Peyer's patch (tissue), 4 donors: ENCODE data around the gene CCDC144A.
"Not testable (repeated sequence)": the region's sequence is repeated elsewhere in the genome, so short reads cannot be mapped to it uniquely, and the experiment has no call there.

Experiments used
- POLR2A ChIP-seq, 2 donors: fragments of 450-650 bp; IDR thresholded peaks; one replicate each; pipeline ENCODE4 v1.5.1; 2017; ENCODE audit warnings: antibody characterized with exemption in 2 of 2, mild to moderate bottlenecking in 2 of 2, moderate library complexity in 2 of 2
- TF ChIP-seq, protein P1 (sequence below), 6 experiments: fragments of 450-650 bp in 4 of 6; fragments of 200-600 bp in 2 of 6; sonication (generic) in 1 of 6; IDR thresholded peaks; one replicate each; pipeline ENCODE4 v1.5.1; 2017 to 2019; ENCODE audit warnings: antibody characterized with exemption in 6 of 6, mild to moderate bottlenecking in 3 of 6, moderate library complexity in 1 of 6

- TF ChIP-seq, protein P1, sequence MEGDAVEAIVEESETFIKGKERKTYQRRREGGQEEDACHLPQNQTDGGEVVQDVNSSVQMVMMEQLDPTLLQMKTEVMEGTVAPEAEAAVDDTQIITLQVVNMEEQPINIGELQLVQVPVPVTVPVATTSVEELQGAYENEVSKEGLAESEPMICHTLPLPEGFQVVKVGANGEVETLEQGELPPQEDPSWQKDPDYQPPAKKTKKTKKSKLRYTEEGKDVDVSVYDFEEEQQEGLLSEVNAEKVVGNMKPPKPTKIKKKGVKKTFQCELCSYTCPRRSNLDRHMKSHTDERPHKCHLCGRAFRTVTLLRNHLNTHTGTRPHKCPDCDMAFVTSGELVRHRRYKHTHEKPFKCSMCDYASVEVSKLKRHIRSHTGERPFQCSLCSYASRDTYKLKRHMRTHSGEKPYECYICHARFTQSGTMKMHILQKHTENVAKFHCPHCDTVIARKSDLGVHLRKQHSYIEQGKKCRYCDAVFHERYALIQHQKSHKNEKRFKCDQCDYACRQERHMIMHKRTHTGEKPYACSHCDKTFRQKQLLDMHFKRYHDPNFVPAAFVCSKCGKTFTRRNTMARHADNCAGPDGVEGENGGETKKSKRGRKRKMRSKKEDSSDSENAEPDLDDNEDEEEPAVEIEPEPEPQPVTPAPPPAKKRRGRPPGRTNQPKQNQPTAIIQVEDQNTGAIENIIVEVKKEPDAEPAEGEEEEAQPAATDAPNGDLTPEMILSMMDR (IDR thresholded peaks at IDR 0.05), result not testable (repeated sequence)
- not testable (repeated sequence) for TF ChIP-seq POLR2A (IDR thresholded peaks at IDR 0.05)
These were observed 61.9 kb downstream of the CCDC144A start for GRCh38 chr17:16751924-16752287.
